H9 (cell line): ENCODE data around the gene PPAT. TPM values are rescaled to one million over a fixed set of nuclear protein-coding genes. Genes with fewer than 3 reads are reported as not detected.

Source experiments
- DNase-seq: peaks from one replicate; pipeline ENCODE4 v3.0.0-alpha.2; 2017
- H2AFZ ChIP-seq: one replicate; pipeline ENCODE4 v1.6.1; 2013; ENCODE audit warnings: mild to moderate bottlenecking, low read length, control low read depth, moderate library complexity
- H2AK5ac ChIP-seq: 2 replicates; pipeline ENCODE4 v1.6.1; 2013; ENCODE audit warnings: low read length, control low read depth, mixed read lengths; ENCODE audit not compliant: insufficient read length
- H2BK120ac ChIP-seq: one replicate; pipeline ENCODE4 v1.6.1; 2013; ENCODE audit warnings: low read depth, mild to moderate bottlenecking, low read length, control low read depth, inconsistent platforms; ENCODE audit not compliant: poor library complexity, severe bottlenecking
- H2BK12ac ChIP-seq: 2 replicates; pipeline ENCODE4 v1.6.1; 2013; ENCODE audit warnings: low read length, control low read depth, mixed read lengths, low read depth; ENCODE audit not compliant: insufficient read length
- H2BK15ac ChIP-seq: 2 replicates; pipeline ENCODE4 v1.6.1; 2013; ENCODE audit warnings: low read depth, low read length, control low read depth
- H2BK20ac ChIP-seq: one replicate; pipeline ENCODE4 v1.6.1; 2013; ENCODE audit warnings: low read depth, mild to moderate bottlenecking, low read length, control low read depth, inconsistent platforms; ENCODE audit not compliant: poor library complexity, severe bottlenecking
- H2BK5ac ChIP-seq: 2 replicates; pipeline ENCODE4 v1.6.1; 2013; ENCODE audit warnings: low read length, control low read depth, mixed read lengths; ENCODE audit not compliant: insufficient read length
- H3K14ac ChIP-seq: 2 replicates; pipeline ENCODE4 v1.6.1; 2013; ENCODE audit warnings: low read length, control low read depth; ENCODE audit not compliant: insufficient read depth
- H3K18ac ChIP-seq: 2 replicates; pipeline ENCODE4 v1.6.1; 2013; ENCODE audit warnings: low read depth, mild to moderate bottlenecking, mixed read lengths, low read length, control low read depth; ENCODE audit not compliant: insufficient read length
- H3K23ac ChIP-seq: 2 replicates; pipeline ENCODE4 v1.6.1; 2013; ENCODE audit warnings: low read length, control low read depth, mixed read lengths, low read depth; ENCODE audit not compliant: insufficient read length
- H3K23me2 ChIP-seq: 2 replicates; pipeline ENCODE4 v1.6.1; 2013; ENCODE audit warnings: low read depth, mild to moderate bottlenecking, mixed read lengths, low read length, control low read depth; ENCODE audit not compliant: insufficient read length, poor library complexity, severe bottlenecking
- H3K27ac ChIP-seq: 2 replicates; pipeline ENCODE4 v1.5.1; 2013; ENCODE audit warnings: low read length, control low read depth, mixed read lengths, low read depth; ENCODE audit not compliant: insufficient read length
- H3K27me3 ChIP-seq: 2 replicates; pipeline ENCODE4 v1.6.1; 2013; ENCODE audit warnings: low read length, control low read depth, inconsistent platforms; ENCODE audit not compliant: insufficient read depth
- H3K4ac ChIP-seq: 2 replicates; pipeline ENCODE4 v1.6.1; 2013; ENCODE audit warnings: low read depth, mild to moderate bottlenecking, control low read depth, inconsistent platforms, low read length, moderate library complexity
- H3K4me1 ChIP-seq: 2 replicates; pipeline ENCODE4 v1.6.1; 2013; ENCODE audit warnings: low read length, control low read depth, inconsistent platforms; ENCODE audit not compliant: insufficient read depth
- H3K4me2 ChIP-seq: 2 replicates; pipeline ENCODE4 v1.6.1; 2013; ENCODE audit warnings: low read length, control low read depth, mixed read lengths; ENCODE audit not compliant: insufficient read length, insufficient read depth
- H3K56ac ChIP-seq: 2 replicates; pipeline ENCODE4 v1.6.1; 2013; ENCODE audit warnings: low read depth, mild to moderate bottlenecking, mixed read lengths, low read length, control low read depth; ENCODE audit not compliant: insufficient read length
- H3K79me1 ChIP-seq: 2 replicates; pipeline ENCODE4 v1.6.1; 2013; ENCODE audit warnings: low read depth, mild to moderate bottlenecking, moderate library complexity, low read length, control low read depth, inconsistent platforms; ENCODE audit not compliant: insufficient read depth, poor library complexity, severe bottlenecking
- H3K79me2 ChIP-seq: 2 replicates; pipeline ENCODE4 v1.6.1; 2013; ENCODE audit warnings: low read length, control low read depth, inconsistent platforms; ENCODE audit not compliant: insufficient read depth
- H3K9ac ChIP-seq: 2 replicates; pipeline ENCODE4 v1.6.1; 2013; ENCODE audit warnings: low read length, control low read depth, mixed read lengths; ENCODE audit not compliant: insufficient read length; ENCODE audit errors: extremely low read depth
- H3K9me3 ChIP-seq: one replicate; pipeline ENCODE4 v1.6.1; 2013; ENCODE audit warnings: low read depth, low read length, inconsistent platforms; ENCODE audit not compliant: control insufficient read depth
- H3T11ph ChIP-seq: one replicate; pipeline ENCODE4 v1.6.1; 2013; ENCODE audit warnings: mild to moderate bottlenecking, low read length, control low read depth, inconsistent platforms
- H4K20me1 ChIP-seq: one replicate; pipeline ENCODE4 v1.6.1; 2013; ENCODE audit not compliant: control insufficient read depth, insufficient read length, insufficient read depth
- H4K5ac ChIP-seq: 2 replicates; pipeline ENCODE4 v1.6.1; 2013; ENCODE audit warnings: low read depth, mild to moderate bottlenecking, mixed read lengths, low read length, control low read depth; ENCODE audit not compliant: insufficient read length
- H4K8ac ChIP-seq: replicated peaks from 2 replicates; pipeline ENCODE4 v1.6.1; 2013; ENCODE audit warnings: low read length, control low read depth, mixed read lengths, low read depth; ENCODE audit not compliant: insufficient read length
- H4K91ac ChIP-seq: 2 replicates; pipeline ENCODE4 v1.6.1; 2013; ENCODE audit warnings: low read depth, mild to moderate bottlenecking, moderate library complexity, mixed read lengths, low read length, control low read depth; ENCODE audit not compliant: insufficient read length
- H3K27ac Mint-ChIP-seq, 3 experiments: 2 replicates in 2 of 3; 3 replicates in 1 of 3; pipeline ENCODE4 v1.8.0; 2020 to 2021; ENCODE audit warnings: mixed read lengths in 3 of 3, mild to moderate bottlenecking in 1 of 3, moderate library complexity in 1 of 3
- H3K27me3 Mint-ChIP-seq: 2 replicates; pipeline ENCODE4 v1.8.0; 2021; ENCODE audit warnings: low read depth, mild to moderate bottlenecking, moderate library complexity, mixed read lengths
- H3K36me3 Mint-ChIP-seq, 3 experiments: 2 replicates in 2 of 3; 3 replicates in 1 of 3; pipeline ENCODE4 v1.8.0; 2020 to 2021; ENCODE audit warnings: low read depth in 3 of 3, mixed read lengths in 3 of 3; ENCODE audit not compliant: insufficient read depth in 1 of 3
- H3K4me1 Mint-ChIP-seq, 2 experiments: 2 replicates each; pipeline ENCODE4 v1.8.0; 2020; ENCODE audit warnings: mixed read lengths in 2 of 2
- H3K4me3 Mint-ChIP-seq, 2 experiments: 2 replicates in 1 of 2; 3 replicates in 1 of 2; pipeline ENCODE4 v1.8.0; 2020 to 2021; ENCODE audit warnings: mild to moderate bottlenecking in 2 of 2, mixed read lengths in 2 of 2, moderate library complexity in 1 of 2
- H3K9me3 Mint-ChIP-seq, 2 experiments: 2 replicates in 1 of 2; 3 replicates in 1 of 2; pipeline ENCODE4 v1.8.0; 2020; ENCODE audit warnings: mild to moderate bottlenecking in 2 of 2, mixed read lengths in 2 of 2, moderate library complexity in 1 of 2
- total RNA-seq: library from RNA; stranded (reverse); gene quantifications from 2 replicates; pipeline ENCODE4 v1.2.1, GENCODE V29; 2021
- TF ChIP-seq, protein P1 (sequence below): fragments of 200-600 bp; sonication (generic); conservative IDR thresholded peaks from 3 replicates; pipeline ENCODE4 v1.8.0; 2021; ENCODE audit warnings: antibody characterized with exemption, mild to moderate bottlenecking

Gene PPAT
- total RNA-seq, 1 experiment from 2014 or later = 77.1 TPM

DNA sequence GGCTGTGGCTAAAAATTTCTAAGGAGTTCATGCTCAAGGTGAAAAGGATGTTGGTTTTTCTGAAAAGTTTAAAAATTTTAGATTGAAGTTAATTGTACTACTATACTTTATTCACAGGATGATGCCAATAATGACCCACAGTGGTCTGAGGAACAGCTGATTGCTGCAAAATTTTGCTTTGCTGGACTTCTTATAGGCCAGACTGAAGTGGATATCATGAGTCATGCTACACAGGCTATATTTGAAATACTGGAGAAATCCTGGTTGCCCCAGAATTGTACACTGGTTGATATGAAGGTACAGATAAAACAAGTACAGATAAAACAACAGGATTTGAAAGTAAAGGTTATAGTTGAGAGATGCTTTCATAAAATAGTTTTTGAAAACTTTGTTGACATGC is 12.9 kb upstream of the PPAT start:
- H3K27ac Mint-ChIP-seq = no peak overlapping the region
- no peak overlapping the region for H2AFZ ChIP-seq
- no peak overlapping the region for H3K4ac ChIP-seq
- H4K8ac ChIP-seq = no peak overlapping the region
- TF ChIP-seq, protein P1, sequence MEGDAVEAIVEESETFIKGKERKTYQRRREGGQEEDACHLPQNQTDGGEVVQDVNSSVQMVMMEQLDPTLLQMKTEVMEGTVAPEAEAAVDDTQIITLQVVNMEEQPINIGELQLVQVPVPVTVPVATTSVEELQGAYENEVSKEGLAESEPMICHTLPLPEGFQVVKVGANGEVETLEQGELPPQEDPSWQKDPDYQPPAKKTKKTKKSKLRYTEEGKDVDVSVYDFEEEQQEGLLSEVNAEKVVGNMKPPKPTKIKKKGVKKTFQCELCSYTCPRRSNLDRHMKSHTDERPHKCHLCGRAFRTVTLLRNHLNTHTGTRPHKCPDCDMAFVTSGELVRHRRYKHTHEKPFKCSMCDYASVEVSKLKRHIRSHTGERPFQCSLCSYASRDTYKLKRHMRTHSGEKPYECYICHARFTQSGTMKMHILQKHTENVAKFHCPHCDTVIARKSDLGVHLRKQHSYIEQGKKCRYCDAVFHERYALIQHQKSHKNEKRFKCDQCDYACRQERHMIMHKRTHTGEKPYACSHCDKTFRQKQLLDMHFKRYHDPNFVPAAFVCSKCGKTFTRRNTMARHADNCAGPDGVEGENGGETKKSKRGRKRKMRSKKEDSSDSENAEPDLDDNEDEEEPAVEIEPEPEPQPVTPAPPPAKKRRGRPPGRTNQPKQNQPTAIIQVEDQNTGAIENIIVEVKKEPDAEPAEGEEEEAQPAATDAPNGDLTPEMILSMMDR = no peak
- H2BK120ac ChIP-seq = no peak overlapping the region
- H3K36me3 Mint-ChIP-seq = peaks cover 68 to 96% (median 95%) of the 10 kb centered on the region in 3 experiments
- no peak for DNase-seq
- no peak overlapping the region for H4K91ac ChIP-seq
- no peaks in the 10 kb centered on the region for H3K4me1 Mint-ChIP-seq
- H2BK12ac ChIP-seq = no peak overlapping the region
- H3K27me3 Mint-ChIP-seq = no peaks in the 10 kb centered on the region
- no peak overlapping the region for H3K23ac ChIP-seq
- no peak overlapping the region for H2BK5ac ChIP-seq
- no peaks in the 10 kb centered on the region for H3K23me2 ChIP-seq
- no peak overlapping the region for H3K18ac ChIP-seq
- no peaks in the 10 kb centered on the region for H3K79me1 ChIP-seq
- no peak overlapping the region for H3K4me3 Mint-ChIP-seq
- no peak overlapping the region for H3K56ac ChIP-seq
- no peaks in the 10 kb centered on the region for H3K9me3 Mint-ChIP-seq
- H3K27ac ChIP-seq = no peak overlapping the region
- H3K79me2 ChIP-seq = peaks cover 2% of the 10 kb centered on the region; the same call in 1 of the 2 replicates
- H3K9me3 ChIP-seq = no peaks in the 10 kb centered on the region
- H3K9ac ChIP-seq = no peak overlapping the region
- H4K20me1 ChIP-seq = no peaks in the 10 kb centered on the region
- no peak overlapping the region for H3K14ac ChIP-seq
- no peak overlapping the region for H4K5ac ChIP-seq
- no peak overlapping the region for H3K4me2 ChIP-seq
- no peak overlapping the region for H2AK5ac ChIP-seq
- H3K27me3 ChIP-seq = no peaks in the 10 kb centered on the region
- H2BK20ac ChIP-seq = no peak overlapping the region
- H3T11ph ChIP-seq = no peak overlapping the region
- H3K4me1 ChIP-seq = no peaks in the 10 kb centered on the region
- H2BK15ac ChIP-seq = no peak overlapping the region
